IgD-negative memory B cell (primary cell): ENCODE measurements around the gene INCA1. TPM values are rescaled to one million over a fixed set of nuclear protein-coding genes. Genes with fewer than 3 reads are reported as not detected.
A peak's percentile ranks its signal among the peaks of the same experiment; 100 is the strongest.

Experiments used
- H3K27ac Mint-ChIP-seq, 3 donors: one replicate each; pipeline ENCODE4 v1.8.0; 2020 to 2022; ENCODE audit warnings: mild to moderate bottlenecking in 3 of 3, mixed read lengths in 3 of 3, moderate library complexity in 1 of 3
- H3K27me3 Mint-ChIP-seq: one replicate; pipeline ENCODE4 v1.8.0; 2021; ENCODE audit warnings: mixed read lengths
- H3K36me3 Mint-ChIP-seq: one replicate; pipeline ENCODE4 v1.8.0; 2020; ENCODE audit warnings: mild to moderate bottlenecking, mixed read lengths
- H3K4me1 Mint-ChIP-seq, 3 donors: one replicate each; pipeline ENCODE4 v1.8.0; 2020 to 2022; ENCODE audit warnings: mixed read lengths in 3 of 3, mild to moderate bottlenecking in 1 of 3
- H3K4me3 Mint-ChIP-seq, 4 donors: one replicate each; pipeline ENCODE4 v1.8.0; 2020 to 2022; ENCODE audit warnings: mild to moderate bottlenecking in 4 of 4, mixed read lengths in 4 of 4, moderate library complexity in 3 of 4
- H3K9me3 Mint-ChIP-seq, 3 donors: one replicate each; pipeline ENCODE4 v1.8.0; 2020 to 2021; ENCODE audit warnings: mixed read lengths in 3 of 3, mild to moderate bottlenecking in 1 of 3
- polyA plus RNA-seq: library from polyadenylated mRNA; unstranded; fragments of 300-500 nt; fragmentation: Illumina TruSeq; gene quantifications from one replicate; pipeline ENCODE4 v1.2.3, GENCODE V29; 2021

The INCA1 gene
- polyA plus RNA-seq, 1 donor from 2014 or later: 0.36 TPM

- no peaks in the 10 kb centered on the region for H3K9me3 Mint-ChIP-seq
- no peak overlapping the region for H3K27ac Mint-ChIP-seq
- peak overlapping the region in 1 of 4 donors; percentile 65 for H3K4me3 Mint-ChIP-seq
- no peaks in the 10 kb centered on the region for H3K27me3 Mint-ChIP-seq
- peaks cover 2% of the 10 kb centered on the region for H3K36me3 Mint-ChIP-seq
- H3K4me1 Mint-ChIP-seq: peaks cover 7 to 10% (median 9%) of the 10 kb centered on the region in 3 donors
Observed at GRCh38 chr17:4994081-4994595, 3.2 kb downstream of the INCA1 start.

- peak overlapping the region; percentile 75 to 96 (median 95) for H3K27ac Mint-ChIP-seq
- H3K9me3 Mint-ChIP-seq: no peaks in the 10 kb centered on the region
- no peaks in the 10 kb centered on the region for H3K27me3 Mint-ChIP-seq
- peak overlapping the region; percentile 89 to 97 (median 96) for H3K4me3 Mint-ChIP-seq
- H3K4me1 Mint-ChIP-seq: peaks cover 13 to 30% (median 27%) of the 10 kb centered on the region in 3 donors
- peaks cover 3% of the 10 kb centered on the region for H3K36me3 Mint-ChIP-seq
Observed at GRCh38 chr17:4987767-4988567, 9.4 kb downstream of the INCA1 start.

- peak within 1 kb of the TSS; percentile 75 to 96 (median 95) for H3K27ac Mint-ChIP-seq
- H3K4me1 Mint-ChIP-seq: peaks cover 13 to 30% (median 27%) of the 10 kb centered on the region in 3 donors
- H3K9me3 Mint-ChIP-seq: no peaks in the 10 kb centered on the region
- H3K27me3 Mint-ChIP-seq: no peaks in the 10 kb centered on the region
- H3K4me3 Mint-ChIP-seq: peak within 1 kb of the TSS; percentile 89 to 97 (median 96)
- peaks cover 3% of the 10 kb centered on the region for H3K36me3 Mint-ChIP-seq
Observed at GRCh38 chr17:4986951-4987766, 10.2 kb downstream of the INCA1 start, which contains the start of gene CAMTA2. TSS of gene CAMTA2 (minus strand) at chr17:4987675. CDS start at chr17:4986222, 1,453 bp downstream.

GRCh38 chr17:4986403-4986802 is 10.9 kb downstream of the INCA1 start:
- Mint-ChIP-seq H3K4me3 (peak overlapping the region; percentile 89 to 97 (median 96)), H3K4me1 (peaks cover 13 to 35% (median 27%) of the 10 kb centered on the region in 3 donors), H3K9me3 (no peaks in the 10 kb centered on the region), H3K27me3 (no peaks in the 10 kb centered on the region), H3K36me3 (peaks cover 7% of the 10 kb centered on the region), H3K27ac (peak overlapping the region; percentile 75 to 95 (median 90))

- H3K9me3 Mint-ChIP-seq: no peaks in the 10 kb centered on the region
- H3K36me3 Mint-ChIP-seq: peaks cover 8% of the 10 kb centered on the region
- H3K27me3 Mint-ChIP-seq: no peaks in the 10 kb centered on the region
Observed at GRCh38 chr17:4982305-4982704, 15.0 kb downstream of the INCA1 start.

GRCh38 chr17:4980644-4981216 is 16.6 kb downstream of the INCA1 start:
- Mint-ChIP-seq H3K36me3 (peaks cover 8% of the 10 kb centered on the region), H3K4me3 (peak overlapping the region in 3 of 4 donors; percentile 34 to 58 (median 37)), H3K4me1 (peaks cover 20 to 31% (median 20%) of the 10 kb centered on the region in 3 donors)

More at GRCh38 chr17:4982305-4982704, 15.0 kb downstream of the INCA1 start:
- H3K27ac Mint-ChIP-seq: peak overlapping the region in 1 of 3 donors; percentile 1
- peak overlapping the region in 1 of 4 donors; percentile 7 for H3K4me3 Mint-ChIP-seq
- H3K4me1 Mint-ChIP-seq: peaks cover 24 to 38% (median 28%) of the 10 kb centered on the region in 3 donors

GRCh38 chr17:4978726-4979125 is 18.6 kb downstream of the INCA1 start:
- Mint-ChIP-seq H3K4me1 (peaks cover 16 to 26% (median 19%) of the 10 kb centered on the region in 3 donors), H3K27ac (peak overlapping the region; percentile 7 to 76 (median 57)), H3K9me3 (no peaks in the 10 kb centered on the region), H3K4me3 (peak overlapping the region in 3 of 4 donors; percentile 5 to 71 (median 71)), H3K36me3 (peaks cover 8% of the 10 kb centered on the region), H3K27me3 (no peaks in the 10 kb centered on the region)

More at GRCh38 chr17:4980644-4981216, 16.6 kb downstream of the INCA1 start:
- no peaks in the 10 kb centered on the region for H3K9me3 Mint-ChIP-seq
- peak overlapping the region; percentile 27 to 88 (median 30) for H3K27ac Mint-ChIP-seq
- no peaks in the 10 kb centered on the region for H3K27me3 Mint-ChIP-seq

- peaks cover 5 to 14% (median 8%) of the 10 kb centered on the region in 3 donors for H3K4me1 Mint-ChIP-seq
- no peaks in the 10 kb centered on the region for H3K27me3 Mint-ChIP-seq
- H3K27ac Mint-ChIP-seq: peak overlapping the region in 1 of 3 donors; percentile 50
- no peaks in the 10 kb centered on the region for H3K9me3 Mint-ChIP-seq
- H3K36me3 Mint-ChIP-seq: no peaks in the 10 kb centered on the region
- H3K4me3 Mint-ChIP-seq: no peak overlapping the region
Observed at GRCh38 chr17:4974115-4974670, 23.1 kb downstream of the INCA1 start.

- H3K27ac Mint-ChIP-seq: peak overlapping the region in 1 of 3 donors; percentile 50
- H3K4me3 Mint-ChIP-seq: no peak overlapping the region
- H3K27me3 Mint-ChIP-seq: no peaks in the 10 kb centered on the region
- peaks cover 2 to 14% (median 2%) of the 10 kb centered on the region in 3 donors for H3K4me1 Mint-ChIP-seq
- no peaks in the 10 kb centered on the region for H3K9me3 Mint-ChIP-seq
- H3K36me3 Mint-ChIP-seq: no peaks in the 10 kb centered on the region
Observed at GRCh38 chr17:4973256-4974114, 23.8 kb downstream of the INCA1 start.

GRCh38 chr17:4972752-4973151 is 24.6 kb downstream of the INCA1 start:
- no peaks in the 10 kb centered on the region for H3K36me3 Mint-ChIP-seq
- H3K4me1 Mint-ChIP-seq: peaks cover 0 to 11% (median 2%) of the 10 kb centered on the region in 3 donors
- no peak overlapping the region for H3K4me3 Mint-ChIP-seq
- no peaks in the 10 kb centered on the region for H3K9me3 Mint-ChIP-seq
- no peak overlapping the region for H3K27ac Mint-ChIP-seq
- H3K27me3 Mint-ChIP-seq: no peaks in the 10 kb centered on the region

GRCh38 chr17:4972322-4972721 is 25.0 kb downstream of the INCA1 start:
- Mint-ChIP-seq H3K27me3 (no peaks in the 10 kb centered on the region), H3K27ac (peak overlapping the region in 1 of 3 donors; percentile 31), H3K4me1 (peaks cover 0 to 11% (median 2%) of the 10 kb centered on the region in 3 donors), H3K36me3 (no peaks in the 10 kb centered on the region), H3K4me3 (no peak overlapping the region), H3K9me3 (no peaks in the 10 kb centered on the region)

GRCh38 chr17:4971826-4972225 is 25.5 kb downstream of the INCA1 start:
- H3K27ac Mint-ChIP-seq: peak overlapping the region in 1 of 3 donors; percentile 31
- peaks cover 0 to 11% (median 2%) of the 10 kb centered on the region in 3 donors for H3K4me1 Mint-ChIP-seq
- no peak overlapping the region for H3K4me3 Mint-ChIP-seq
- H3K36me3 Mint-ChIP-seq: no peaks in the 10 kb centered on the region
- no peaks in the 10 kb centered on the region for H3K27me3 Mint-ChIP-seq
- H3K9me3 Mint-ChIP-seq: no peaks in the 10 kb centered on the region

- Mint-ChIP-seq H3K4me1 (peaks cover 5 to 21% (median 6%) of the 10 kb centered on the region in 3 donors), H3K9me3 (no peaks in the 10 kb centered on the region), H3K27ac (peak overlapping the region in 1 of 3 donors; percentile 67), H3K36me3 (peaks cover 2% of the 10 kb centered on the region), H3K27me3 (no peaks in the 10 kb centered on the region), H3K4me3 (peak overlapping the region in 1 of 4 donors; percentile 64)
Observed at GRCh38 chr17:4970273-4970672, 27.0 kb downstream of the INCA1 start.
